Measurements from ENCODE around the gene PNPLA2.

Gene PNPLA2

GRCh38 chr11:790721-791564 is 27.8 kb upstream of the PNPLA2 start:
- H3K4me3 ChIP-seq (ENCODE audit: low read length): no peak overlapping the region
- no peak for TF ChIP-seq ZNF274 (IDR thresholded peaks at IDR 0.05; ENCODE audit: low read depth, low read length)

GRCh38 chr11:791658-792534 is 26.8 kb upstream of the PNPLA2 start:
- no peak overlapping the region for H3K4me3 ChIP-seq (ENCODE audit: low read length)
- no peak for TF ChIP-seq ZNF274 (IDR thresholded peaks at IDR 0.05; ENCODE audit: low read depth, low read length)

- no peak for TF ChIP-seq ZNF274 (IDR thresholded peaks at IDR 0.05; ENCODE audit: low read depth, low read length)
- H3K4me3 ChIP-seq (ENCODE audit: low read length): no peak overlapping the region
These were observed 26.2 kb upstream of the PNPLA2 start for GRCh38 chr11:792535-792821.

- TF ChIP-seq ZNF274 (IDR thresholded peaks at IDR 0.05; ENCODE audit: low read depth, low read length): no peak
- no peak overlapping the region for H3K4me3 ChIP-seq (ENCODE audit: low read length)
These were observed 25.8 kb upstream of the PNPLA2 start for GRCh38 chr11:792873-793272.

- H3K4me3 ChIP-seq (ENCODE audit: low read length): no peak overlapping the region
- TF ChIP-seq ZNF274 (IDR thresholded peaks at IDR 0.05; ENCODE audit: low read depth, low read length): no peak
These were observed 25.2 kb upstream of the PNPLA2 start for GRCh38 chr11:793556-793955.

GRCh38 chr11:794013-794765 is 24.5 kb upstream of the PNPLA2 start:
- no peak for TF ChIP-seq ZNF274 (IDR thresholded peaks at IDR 0.05; ENCODE audit: low read depth, low read length)
- no peak overlapping the region for H3K4me3 ChIP-seq (ENCODE audit: low read length)

GRCh38 chr11:794766-795633 is 23.7 kb upstream of the PNPLA2 start:
- TF ChIP-seq ZNF274 (IDR thresholded peaks at IDR 0.05; ENCODE audit: low read depth, low read length): no peak
- peak overlapping the region; percentile 87; the same call in 1 of the 2 replicates for H3K4me3 ChIP-seq (ENCODE audit: low read length)

GRCh38 chr11:795634-796564 is 22.8 kb upstream of the PNPLA2 start:
- peak overlapping the region; percentile 87 for H3K4me3 ChIP-seq (ENCODE audit: low read length)
- no peak for TF ChIP-seq ZNF274 (IDR thresholded peaks at IDR 0.05; ENCODE audit: low read depth, low read length)

- no peak for TF ChIP-seq ZNF274 (IDR thresholded peaks at IDR 0.05; ENCODE audit: low read depth, low read length)
- peak overlapping the region; percentile 67; the same call in 1 of the 2 replicates for H3K4me3 ChIP-seq (ENCODE audit: low read length)
These were observed 22.0 kb upstream of the PNPLA2 start for GRCh38 chr11:796565-797295.

GRCh38 chr11:797296-798092 is 21.2 kb upstream of the PNPLA2 start:
- TF ChIP-seq ZNF274 (IDR thresholded peaks at IDR 0.05; ENCODE audit: low read depth, low read length): no peak
- peak overlapping the region; percentile 67 for H3K4me3 ChIP-seq (ENCODE audit: low read length)

GRCh38 chr11:798093-798713 is 20.5 kb upstream of the PNPLA2 start, which contains the start of gene SLC25A22:
SLC25A22 (minus strand) TSS chr11:798281; CDS start chr11:795006, 3,275 bp downstream.
- peak within 1 kb of the TSS; percentile 67 for H3K4me3 ChIP-seq (ENCODE audit: low read length)
- no peak for TF ChIP-seq ZNF274 (IDR thresholded peaks at IDR 0.05; ENCODE audit: low read depth, low read length)
